Prostate gland (tissue), 2 donors: ENCODE results near the gene KLHL40. TPM values are rescaled to one million over a fixed set of nuclear protein-coding genes. Genes with fewer than 3 reads are reported as not detected.

Experiments
- DNase-seq: peaks from one replicate; pipeline ENCODE4 v3.0.0-alpha.2; 2019; ENCODE audit warnings: low spot score
- H3K27ac ChIP-seq, 2 donors: fragments of 200-600 bp; sonication (generic); 2 replicates each; pipeline ENCODE4 v1.5.1; 2017 to 2019
- H3K27me3 ChIP-seq: fragments of 200-600 bp; sonication (generic); replicated peaks from 2 replicates; pipeline ENCODE4 v1.5.1; 2019; ENCODE audit not compliant: insufficient read depth
- H3K36me3 ChIP-seq, 2 donors: fragments of 200-600 bp; sonication (generic); 1 replicate in 1 of 2; 2 replicates in 1 of 2; pipeline versions ENCODE4 v1.5.1 to v1.8.1; 2017 to 2019
- H3K4me1 ChIP-seq: fragments of 200-600 bp; sonication (generic); replicated peaks from 2 replicates; pipeline ENCODE4 v1.5.1; 2019
- H3K4me3 ChIP-seq, 2 donors: fragments of 200-600 bp; sonication (generic); 2 replicates each; pipeline ENCODE4 v1.5.1; 2017 to 2019
- H3K9me3 ChIP-seq: fragments of 200-600 bp; sonication (generic); 2 replicates; pipeline ENCODE4 v1.5.1; 2017
- CTCF ChIP-seq, 4 experiments: fragments of 200-600 bp in 2 of 4; fragments of 450-650 bp in 2 of 4; sonication (generic) in 2 of 4; IDR thresholded peaks; 1 replicate in 3 of 4; 2 replicates in 1 of 4; pipeline ENCODE4 v1.5.1; 2016 to 2019; ENCODE audit warnings: antibody characterized with exemption in 4 of 4, mild to moderate bottlenecking in 2 of 4, moderate library complexity in 2 of 4
- POLR2A ChIP-seq: fragments of 450-650 bp; IDR thresholded peaks from one replicate; pipeline ENCODE4 v1.6.1; 2016; ENCODE audit warnings: antibody characterized with exemption, mild to moderate bottlenecking
- POLR2AphosphoS5 ChIP-seq: sonication (generic); formaldehyde crosslinking; IDR thresholded peaks from one replicate; pipeline ENCODE4 v1.6.1; 2017; ENCODE audit warnings: antibody characterized with exemption
- WGBS: methylation state at CpG from one replicate; pipeline ENCODE4 v1.1.5; 2018; 5-methylcytosine and 5-hydroxymethylcytosine counted together
- intact Hi-C: fragments of 100-400 bp; cut with DNase I; formaldehyde crosslinking; loops from one replicate; pipeline ENCODE4 v1.14.2; 2022
- total RNA-seq, 2 donors: library from RNA; depleted of rRNA; stranded (reverse); fragments of >200 nt; gene quantifications; one replicate each; pipeline ENCODE4 v1.1.0, GENCODE V29; 2016

Gene KLHL40
- total RNA-seq, 2 donors from 2014 or later, result 1.2 to 2.9 TPM

- H3K27me3 ChIP-seq, result no peaks in the 10 kb centered on the region
- TF ChIP-seq POLR2A, result no peak
- no peak for TF ChIP-seq POLR2AphosphoS5
- no peak for TF ChIP-seq CTCF (IDR thresholded peaks at IDR 0.05)
- no peaks in the 10 kb centered on the region for H3K9me3 ChIP-seq
- H3K4me1 ChIP-seq, result no peaks in the 10 kb centered on the region
- intact Hi-C loops, result no loop called here
- H3K36me3 ChIP-seq, result no peaks in the 10 kb centered on the region
- H3K4me3 ChIP-seq, result no peak overlapping the region
- H3K27ac ChIP-seq, result peak overlapping the region in 1 of 2 donors; percentile 14
- no peak for DNase-seq
- WGBS, result 83% methylated on average over 9 of the region's 9 CpGs
Observed at GRCh38 chr3:42656680-42657610, 28.4 kb upstream of the KLHL40 start.

- intact Hi-C loops, result no loop called here
- Histone ChIP-seq H3K27me3 (no peaks in the 10 kb centered on the region), H3K4me3 (no peak overlapping the region), H3K36me3 (no peaks in the 10 kb centered on the region), H3K9me3 (no peaks in the 10 kb centered on the region), H3K27ac (no peak overlapping the region), H3K4me1 (no peaks in the 10 kb centered on the region)
- 81% methylated on average over 4 of the region's 4 CpGs for WGBS
- no peak for DNase-seq
- TF ChIP-seq POLR2A (no peak), POLR2AphosphoS5 (no peak), CTCF (IDR thresholded peaks at IDR 0.05) (no peak)
Observed at GRCh38 chr3:42657675-42658074, 27.7 kb upstream of the KLHL40 start.

- WGBS, result 85% methylated on average over 31 of the region's 34 CpGs
Observed at GRCh38 chr3:42658091-42658770, 27.1 kb upstream of the KLHL40 start.

GRCh38 chr3:42658771-42659390 lies 26.5 kb upstream of the KLHL40 start:
- TF ChIP-seq POLR2AphosphoS5 (no peak), POLR2A (no peak), CTCF (IDR thresholded peaks at IDR 0.05) (no peak)
- 69% methylated on average over 22 of the region's 22 CpGs for WGBS
- DNase-seq, result no peak
- Histone ChIP-seq H3K27me3 (no peaks in the 10 kb centered on the region), H3K36me3 (no peaks in the 10 kb centered on the region), H3K9me3 (no peaks in the 10 kb centered on the region), H3K4me3 (no peak overlapping the region), H3K27ac (no peak overlapping the region), H3K4me1 (no peaks in the 10 kb centered on the region)
- intact Hi-C loops, result no loop called here

More at GRCh38 chr3:42658091-42658770, 27.1 kb upstream of the KLHL40 start:
- DNase-seq, result no peak
- Histone ChIP-seq H3K27me3 (no peaks in the 10 kb centered on the region), H3K4me3 (no peak overlapping the region), H3K36me3 (no peaks in the 10 kb centered on the region), H3K27ac (no peak overlapping the region), H3K9me3 (no peaks in the 10 kb centered on the region), H3K4me1 (no peaks in the 10 kb centered on the region)
- intact Hi-C loops, result no loop called here
- TF ChIP-seq CTCF (IDR thresholded peaks at IDR 0.05), result no peak
- no peak for TF ChIP-seq POLR2A
- TF ChIP-seq POLR2AphosphoS5, result no peak
